Caki2 (cell line): ENCODE measurements around the gene ACSF2. TPM values are rescaled to one million over a fixed set of nuclear protein-coding genes. Genes with fewer than 3 reads are reported as not detected.

ENCODE experiments used
- DNase-seq: peaks from one replicate; pipeline ENCODE4 v3.0.0-alpha.2; 2015; ENCODE audit warnings: low read depth
- in situ Hi-C: cut with HindIII; loops from 2 replicates; pipeline ENCODE4 v1.10.0; 2016; ENCODE audit warnings: low sequenced_read_pairs, low pct_unique_long_range_greater_than_20kb, mixed read lengths
- total RNA-seq: library from RNA; depleted of rRNA; stranded (reverse); fragments of >200 nt; shearing (Covaris generic); gene quantifications from 2 replicates; pipeline ENCODE4 v1.2.3, GENCODE V29; 2014; ENCODE audit warnings: low replicate concordance

Gene ACSF2
- total RNA-seq, 1 experiment from 2014 or later = 33.1 TPM

GRCh38 chr17:50506298-50506697 is 80.3 kb downstream of the ACSF2 start:
- no peak for DNase-seq
- in situ Hi-C loops = no loop called here

GRCh38 chr17:50507871-50508572 is 82.0 kb downstream of the ACSF2 start, which contains the start of gene MYCBPAP:
MYCBPAP (plus strand) TSS chr17:50508439; CDS start chr17:50508675, 236 bp downstream.
- in situ Hi-C loops = no loop called here
- DNase-seq = peak; percentile 64

DNA sequence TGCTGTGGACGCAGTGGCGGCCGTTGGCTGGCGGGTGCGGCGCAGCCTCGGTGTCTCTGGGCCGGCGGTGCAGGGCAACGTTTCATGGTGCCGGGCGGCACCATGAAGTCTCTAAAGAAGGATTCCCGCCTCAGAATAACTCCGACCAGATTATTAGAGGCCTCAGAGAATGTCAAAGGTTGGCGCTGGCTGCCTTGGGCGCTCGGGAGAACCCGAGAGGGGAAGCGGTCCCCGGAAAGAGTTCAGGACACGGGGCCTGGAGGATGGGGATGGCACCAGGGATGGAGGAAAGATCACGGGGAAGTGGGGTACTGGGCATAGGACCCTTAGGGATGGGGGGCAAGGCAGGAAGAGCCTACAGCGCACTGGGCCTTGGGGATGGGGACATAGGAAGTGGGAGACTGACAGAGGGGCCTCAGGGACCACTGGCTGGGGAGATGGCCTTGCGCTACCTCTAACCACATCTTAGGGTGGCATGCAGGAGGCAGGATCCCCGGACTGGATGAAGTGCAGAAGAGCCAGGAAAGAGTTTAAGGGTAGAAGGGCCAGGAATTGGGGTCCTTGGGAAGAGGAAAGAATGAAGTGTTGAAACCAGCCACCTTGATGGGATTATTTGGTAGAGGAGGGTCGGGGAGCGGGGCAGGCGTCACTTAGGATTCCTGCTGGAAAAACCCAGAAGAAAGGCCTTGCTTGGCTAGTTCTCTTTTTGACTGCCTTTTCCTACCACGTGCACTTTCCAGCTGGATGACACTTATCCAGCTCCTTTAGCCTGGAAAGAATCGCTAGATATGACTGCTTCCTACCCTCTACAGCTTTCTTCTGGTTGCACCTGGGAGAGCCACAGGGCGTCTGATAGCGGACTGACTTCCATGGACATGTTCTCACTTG is 82.8 kb downstream of the ACSF2 start:
- in situ Hi-C loops = no loop called here
- DNase-seq = no peak

GRCh38 chr17:50511058-50511457 is 85.0 kb downstream of the ACSF2 start:
- in situ Hi-C loops = no loop called here
- peak; percentile 21 for DNase-seq

DNA sequence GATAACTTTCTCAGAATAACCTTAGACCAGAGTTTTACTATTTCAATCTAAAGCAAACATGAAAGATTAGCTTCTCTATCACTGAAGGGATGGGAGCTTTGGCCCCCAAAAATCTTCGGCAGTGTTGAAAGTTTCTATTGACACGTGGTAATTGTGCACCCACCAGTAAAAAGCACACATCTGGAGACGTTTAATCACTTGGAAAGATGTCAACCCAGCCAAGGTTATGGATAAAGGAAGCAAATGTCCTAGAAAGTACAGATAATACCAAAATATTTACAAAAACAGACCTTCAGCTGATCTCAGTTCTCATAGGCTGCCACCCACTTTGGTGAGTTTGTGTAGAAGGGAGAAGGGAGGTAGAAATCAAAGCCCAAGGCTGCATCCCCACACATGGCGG is 87.5 kb downstream of the ACSF2 start:
- no peak for DNase-seq
- in situ Hi-C loops = no loop called here

GRCh38 chr17:50514388-50514787 is 88.4 kb downstream of the ACSF2 start:
- in situ Hi-C loops = no loop called here

GRCh38 chr17:50514936-50515702 is 89.1 kb downstream of the ACSF2 start:
- in situ Hi-C loops = no loop called here
- DNase-seq = no peak

More at GRCh38 chr17:50514388-50514787, 88.4 kb downstream of the ACSF2 start:
- no peak for DNase-seq

DNA sequence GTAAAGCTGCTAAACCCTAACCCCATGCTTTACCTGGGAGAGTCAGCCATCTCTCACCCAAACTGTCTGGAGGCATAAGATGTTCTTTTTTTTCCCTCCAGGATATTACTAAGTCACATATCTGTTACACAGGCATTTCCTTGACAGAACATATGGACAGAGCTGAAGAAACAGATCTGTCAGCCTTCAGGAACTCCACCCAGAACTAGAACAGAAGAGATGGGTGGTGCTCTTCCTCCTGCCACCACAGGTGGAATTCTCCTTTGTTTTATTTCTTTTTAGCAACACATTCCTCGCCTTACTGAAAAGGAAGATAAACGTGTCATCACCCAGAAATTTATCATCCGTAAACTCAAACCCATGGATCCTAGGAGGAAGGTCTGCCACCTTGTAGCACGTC is 91.0 kb downstream of the ACSF2 start:
- in situ Hi-C loops = no loop called here
- DNase-seq = no peak

GRCh38 chr17:50517504-50518383 is 91.7 kb downstream of the ACSF2 start:
- in situ Hi-C loops = no loop called here
- no peak for DNase-seq

- in situ Hi-C loops = no loop called here
- DNase-seq = no peak
These were observed 92.5 kb downstream of the ACSF2 start for GRCh38 chr17:50518384-50519023.

DNA sequence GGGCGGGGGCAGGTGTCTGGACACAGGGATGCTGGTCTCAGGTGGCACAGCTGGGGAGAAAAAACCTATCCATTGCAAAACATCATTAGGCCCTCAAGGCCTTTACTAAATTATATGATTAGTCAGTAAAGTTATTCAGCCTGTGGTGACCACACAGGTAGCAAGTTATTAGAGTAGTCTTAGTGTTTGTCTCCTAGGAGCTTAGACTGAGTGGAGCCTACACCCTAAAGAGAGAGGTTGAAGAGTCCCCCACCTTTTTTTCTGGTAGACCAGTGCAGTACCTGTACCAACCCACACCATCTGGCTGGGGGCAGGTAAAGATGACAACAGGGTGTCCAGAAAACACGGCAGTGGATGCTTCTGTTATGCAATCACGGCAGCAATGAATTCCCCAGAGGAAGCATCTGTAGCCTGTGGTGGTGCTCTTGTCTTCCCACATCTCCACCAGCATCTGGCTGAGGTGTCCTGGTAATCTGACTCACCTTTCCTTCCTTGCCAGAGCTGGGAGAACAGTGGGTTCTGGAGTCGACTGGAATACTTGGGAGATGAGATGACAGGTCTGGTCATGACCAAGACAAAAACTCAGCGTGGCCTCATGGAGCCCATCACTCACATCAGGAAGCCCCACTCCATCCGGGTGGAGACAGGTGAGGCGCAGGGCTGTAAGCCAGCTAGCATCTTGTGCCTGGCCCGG is 93.3 kb downstream of the ACSF2 start:
- DNase-seq = no peak
- in situ Hi-C loops = no loop called here

DNA sequence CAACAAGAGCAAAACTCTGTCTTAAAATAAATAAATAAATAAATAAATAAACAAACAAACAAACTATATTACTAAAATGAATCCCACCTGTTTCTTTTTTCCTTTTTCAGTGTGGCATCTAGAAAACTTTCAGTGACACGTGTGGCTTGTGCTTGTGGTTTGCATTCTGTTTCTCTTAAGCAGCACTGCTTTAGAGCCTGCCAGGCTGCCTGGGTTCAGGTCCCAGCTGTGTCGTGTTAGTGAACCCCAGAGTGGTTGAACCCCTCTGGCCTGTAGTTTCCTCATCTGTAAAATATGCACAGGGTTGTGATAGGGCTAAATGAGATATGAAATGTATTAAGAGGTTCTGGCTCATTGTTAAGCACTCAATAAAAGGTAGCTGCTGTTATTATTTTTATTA is 94.5 kb downstream of the ACSF2 start:
- in situ Hi-C loops = no loop called here
- DNase-seq = no peak

- in situ Hi-C loops = no loop called here
- DNase-seq = no peak
These were observed 95.5 kb downstream of the ACSF2 start for GRCh38 chr17:50521514-50521913.

DNA sequence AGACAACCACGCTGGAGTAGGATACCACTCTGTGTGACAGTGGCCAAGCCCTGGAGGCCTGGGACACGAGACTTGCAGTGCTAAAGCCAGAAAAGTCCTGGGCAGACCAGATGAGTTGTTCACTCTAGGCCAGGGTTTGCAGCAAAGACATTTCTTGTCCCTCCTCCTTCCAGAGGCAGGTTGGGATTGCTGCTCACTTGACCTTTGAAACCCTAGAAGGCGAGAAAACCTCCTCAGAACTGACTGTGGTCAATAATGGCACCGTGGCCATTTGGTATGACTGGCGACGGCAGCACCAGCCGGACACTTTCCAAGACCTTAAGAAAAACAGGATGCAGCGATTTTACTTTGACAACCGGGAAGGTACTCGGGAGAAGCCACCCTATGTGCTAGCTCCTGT is 96.7 kb downstream of the ACSF2 start:
- in situ Hi-C loops = no loop called here
- no peak for DNase-seq

- in situ Hi-C loops = no loop called here
These were observed 97.2 kb downstream of the ACSF2 start for GRCh38 chr17:50523208-50523607.

More at GRCh38 chr17:50523208-50523607, 97.2 kb downstream of the ACSF2 start:
- no peak for DNase-seq
